Nephron progenitor cell (in vitro differentiated cells): Measurements from ENCODE around the gene SORT1.

Experiments
- DNase-seq: peaks from one replicate; pipeline ENCODE4 v3.0.0; 2021
- H3K27ac Mint-ChIP-seq: 2 replicates; pipeline ENCODE4 v1.8.0; 2021; ENCODE audit warnings: mild to moderate bottlenecking, moderate library complexity, mixed read lengths
- H3K27me3 Mint-ChIP-seq: 2 replicates; pipeline ENCODE4 v1.8.0; 2021; ENCODE audit warnings: mild to moderate bottlenecking, low read depth, mixed read lengths; ENCODE audit not compliant: poor library complexity
- H3K36me3 Mint-ChIP-seq: 2 replicates; pipeline ENCODE4 v1.8.0; 2021; ENCODE audit warnings: low read depth, mixed read lengths
- H3K4me1 Mint-ChIP-seq: 2 replicates; pipeline ENCODE4 v1.8.0; 2021; ENCODE audit warnings: mixed read lengths
- H3K4me3 Mint-ChIP-seq: 2 replicates; pipeline ENCODE4 v1.8.0; 2021; ENCODE audit warnings: mild to moderate bottlenecking, moderate library complexity, mixed read lengths
- H3K9me3 Mint-ChIP-seq: 2 replicates; pipeline ENCODE4 v1.8.0; 2021; ENCODE audit warnings: mild to moderate bottlenecking, moderate library complexity, mixed read lengths
- CTCF ChIP-seq: fragments of 200-600 bp; sonication (generic); IDR thresholded peaks from 2 replicates; pipeline ENCODE4 v1.5.0; 2021; ENCODE audit warnings: antibody characterized with exemption

The SORT1 gene

GRCh38 chr1:109372281-109372680 is 25.4 kb downstream of the SORT1 start:
- no peak for DNase-seq
- Mint-ChIP-seq H3K36me3 (peaks cover 21% of the 10 kb centered on the region), H3K4me3 (no peak overlapping the region), H3K27ac (no peak overlapping the region), H3K9me3 (peaks cover 12% of the 10 kb centered on the region), H3K27me3 (peaks cover 3% of the 10 kb centered on the region), H3K4me1 (peaks cover 9% of the 10 kb centered on the region)
- TF ChIP-seq CTCF: no peak

GRCh38 chr1:109371341-109371739 is 26.4 kb downstream of the SORT1 start:
- Mint-ChIP-seq H3K36me3 (peaks cover 31% of the 10 kb centered on the region), H3K27me3 (peaks cover 3% of the 10 kb centered on the region), H3K4me3 (no peak overlapping the region), H3K9me3 (peaks cover 12% of the 10 kb centered on the region), H3K4me1 (peaks cover 9% of the 10 kb centered on the region), H3K27ac (peak overlapping the region; percentile 7)
- no peak for DNase-seq
- no peak for TF ChIP-seq CTCF

- Mint-ChIP-seq H3K4me1 (peaks cover 9% of the 10 kb centered on the region), H3K27me3 (peaks cover 3% of the 10 kb centered on the region), H3K36me3 (peaks cover 36% of the 10 kb centered on the region), H3K4me3 (no peak overlapping the region), H3K9me3 (peaks cover 11% of the 10 kb centered on the region), H3K27ac (peak overlapping the region; percentile 7)
- TF ChIP-seq CTCF: no peak
- DNase-seq: no peak
Observed at GRCh38 chr1:109370712-109371340, 26.9 kb downstream of the SORT1 start.

- no peak for DNase-seq
Observed at GRCh38 chr1:109369167-109369746, 28.5 kb downstream of the SORT1 start.

GRCh38 chr1:109368464-109368863 is 29.3 kb downstream of the SORT1 start:
- no peak overlapping the region for H3K4me3 Mint-ChIP-seq
- no peak overlapping the region for H3K27ac Mint-ChIP-seq
- peaks cover 17% of the 10 kb centered on the region for H3K4me1 Mint-ChIP-seq
- no peak for DNase-seq
- TF ChIP-seq CTCF: no peak
- no peaks in the 10 kb centered on the region for H3K9me3 Mint-ChIP-seq
- H3K27me3 Mint-ChIP-seq: peaks cover 3% of the 10 kb centered on the region
- peaks cover 29% of the 10 kb centered on the region for H3K36me3 Mint-ChIP-seq

More at GRCh38 chr1:109369167-109369746, 28.5 kb downstream of the SORT1 start:
- peaks cover 29% of the 10 kb centered on the region for H3K36me3 Mint-ChIP-seq
- H3K4me1 Mint-ChIP-seq: peaks cover 9% of the 10 kb centered on the region
- peaks cover 3% of the 10 kb centered on the region for H3K27me3 Mint-ChIP-seq
- no peak overlapping the region for H3K4me3 Mint-ChIP-seq
- H3K9me3 Mint-ChIP-seq: no peaks in the 10 kb centered on the region
- no peak overlapping the region for H3K27ac Mint-ChIP-seq
- no peak for TF ChIP-seq CTCF

- H3K27me3 Mint-ChIP-seq: no peaks in the 10 kb centered on the region
- no peak for TF ChIP-seq CTCF
- no peaks in the 10 kb centered on the region for H3K9me3 Mint-ChIP-seq
- peaks cover 19% of the 10 kb centered on the region for H3K4me1 Mint-ChIP-seq
- DNase-seq: no peak
- H3K4me3 Mint-ChIP-seq: no peak overlapping the region
- H3K27ac Mint-ChIP-seq: no peak overlapping the region
- H3K36me3 Mint-ChIP-seq: peaks cover 24% of the 10 kb centered on the region
Observed at GRCh38 chr1:109367626-109368025, 30.1 kb downstream of the SORT1 start.
